GM19455 (cell line): ENCODE results near the gene DUSP18.
A peak's percentile ranks its signal among the peaks of the same experiment; 100 is the strongest.
"Not testable (repeated sequence)": the region's sequence is repeated elsewhere in the genome, so short reads cannot be mapped to it uniquely, and the experiment has no call there.

Source experiments
- ATAC-seq: cut with Tn5 transposase; IDR thresholded peaks from one replicate; pipeline ENCODE4 v1.9.1; 2021; ENCODE audit not compliant: unreplicated experiment

The DUSP18 gene

GRCh38 chr22:30667494-30668385 lies at the start of gene DUSP18:
Gene DUSP18 (minus strand): TSS chr22:30667875. CDS start chr22:30664003, 3,872 bp downstream.
- peak; percentile 83 for ATAC-seq

DNA sequence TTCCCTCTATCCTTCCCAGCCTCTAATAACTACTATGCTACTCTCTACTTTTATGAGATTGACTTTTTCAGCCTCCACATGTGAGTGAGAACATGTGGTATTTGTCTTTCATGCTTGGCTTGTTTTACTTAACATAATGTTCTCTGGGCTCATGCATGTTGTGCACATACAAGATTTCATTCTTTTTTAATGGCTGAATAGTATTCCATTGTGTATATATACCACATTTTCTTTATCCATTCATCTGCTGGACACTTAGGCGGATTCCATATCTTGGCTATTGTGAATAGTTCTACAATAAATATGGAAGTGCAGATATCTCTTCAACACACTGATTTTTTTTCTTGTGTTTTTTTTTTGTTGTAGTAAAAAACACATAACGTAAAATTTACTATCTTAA lies 46.4 kb upstream of the DUSP18 start:
- ATAC-seq, result no peak

GRCh38 chr22:30712094-30712493 lies 44.4 kb upstream of the DUSP18 start:
- ATAC-seq, result no peak

DNA sequence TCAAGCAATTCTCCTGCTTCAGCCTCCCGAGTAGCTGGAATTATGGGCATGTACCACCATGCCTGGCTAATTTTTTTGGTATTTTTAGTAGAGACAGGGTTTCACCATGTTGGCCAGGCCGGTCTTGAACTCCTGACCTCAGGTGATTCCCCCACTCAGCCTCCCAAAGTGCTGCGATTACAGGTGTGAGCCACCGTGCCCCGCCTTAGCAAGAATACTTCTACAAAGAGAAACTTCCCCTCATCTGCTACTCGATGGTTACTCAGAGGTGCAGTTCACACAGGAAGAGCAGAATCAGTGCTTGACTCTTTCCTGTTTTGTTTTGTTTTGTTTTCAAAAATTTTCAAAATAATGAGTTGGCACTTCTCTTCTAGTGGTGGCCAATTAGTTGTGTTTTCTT lies 42.3 kb upstream of the DUSP18 start:
- ATAC-seq, result not testable (repeated sequence)

- ATAC-seq, result no peak
Measured at GRCh38 chr22:30705710-30706651, 38.3 kb upstream of the DUSP18 start.

GRCh38 chr22:30704978-30705377 lies 37.3 kb upstream of the DUSP18 start:
- no peak for ATAC-seq

- no peak for ATAC-seq
Measured at GRCh38 chr22:30702856-30703255, 35.2 kb upstream of the DUSP18 start.

DNA sequence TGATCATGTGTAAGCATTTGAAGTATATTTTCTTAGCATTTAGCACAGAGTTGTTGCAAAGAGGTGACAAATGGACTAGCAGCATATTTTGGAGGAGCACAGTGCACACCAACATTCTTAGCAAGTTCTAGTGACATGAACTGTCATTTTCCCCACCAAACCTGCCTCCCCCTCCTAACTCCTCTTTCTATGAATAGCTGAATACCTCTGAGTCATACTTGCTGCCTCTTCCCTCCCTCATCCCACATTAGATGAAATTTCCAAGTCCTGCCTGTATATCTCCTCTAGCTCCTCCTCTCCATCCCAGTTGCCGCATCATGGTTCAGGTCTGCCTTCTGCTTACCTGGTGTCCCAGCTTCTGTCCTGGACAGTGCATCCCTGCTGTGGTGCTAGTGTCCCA lies 34.2 kb upstream of the DUSP18 start:
- no peak for ATAC-seq

DNA sequence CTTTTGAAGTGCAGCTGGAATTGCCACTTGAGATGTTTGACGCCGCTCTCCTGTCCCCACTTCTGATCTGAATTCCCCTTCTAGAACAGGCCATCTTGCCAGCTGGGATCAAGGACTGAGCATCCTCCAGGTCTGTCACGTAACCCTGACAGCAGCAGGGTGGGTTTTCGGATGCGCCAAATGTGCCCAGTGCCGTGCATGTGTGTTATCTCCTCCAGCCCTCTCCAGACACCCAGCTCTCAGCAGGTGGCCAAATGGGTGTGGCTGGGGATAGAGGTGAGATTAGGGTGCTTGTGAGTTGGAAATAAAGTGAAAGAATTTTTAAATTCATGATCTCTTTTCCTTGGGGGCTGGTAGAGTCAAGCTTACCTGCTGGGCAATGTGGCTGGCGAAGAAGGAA lies 30.3 kb upstream of the DUSP18 start:
- ATAC-seq, result no peak

- no peak for ATAC-seq
Measured at GRCh38 chr22:30695871-30696655, 28.4 kb upstream of the DUSP18 start.

GRCh38 chr22:30695351-30695851 lies 27.7 kb upstream of the DUSP18 start:
- no peak for ATAC-seq

- ATAC-seq, result no peak
Measured at GRCh38 chr22:30694640-30695350, 27.1 kb upstream of the DUSP18 start, which contains the start of gene OSBP2. Gene OSBP2 (plus strand): TSS chr22:30694874. CDS start chr22:30694910, 36 bp downstream.

- ATAC-seq, result no peak
Measured at GRCh38 chr22:30694171-30694639, 26.5 kb upstream of the DUSP18 start.

GRCh38 chr22:30691204-30691603 lies 23.5 kb upstream of the DUSP18 start:
- ATAC-seq, result no peak

DNA sequence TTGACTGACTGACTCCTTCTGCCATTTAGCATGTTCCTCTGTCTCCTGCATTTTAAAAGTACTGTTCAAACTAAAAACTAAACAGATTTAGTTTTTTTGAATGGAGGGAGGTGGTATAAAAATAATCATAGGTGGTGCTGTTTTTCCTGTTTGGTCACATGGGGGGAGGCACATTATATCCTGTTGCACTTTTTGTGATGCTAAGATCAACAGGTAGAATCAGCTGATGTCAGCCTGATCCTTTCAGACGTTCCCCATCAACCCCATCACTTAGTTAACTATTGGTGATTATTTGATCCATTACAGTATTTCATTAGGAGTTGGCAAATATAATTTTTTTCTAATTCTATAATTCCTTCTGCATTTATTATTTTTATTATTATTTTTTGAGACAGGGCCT lies 21.9 kb upstream of the DUSP18 start:
- no peak for ATAC-seq

DNA sequence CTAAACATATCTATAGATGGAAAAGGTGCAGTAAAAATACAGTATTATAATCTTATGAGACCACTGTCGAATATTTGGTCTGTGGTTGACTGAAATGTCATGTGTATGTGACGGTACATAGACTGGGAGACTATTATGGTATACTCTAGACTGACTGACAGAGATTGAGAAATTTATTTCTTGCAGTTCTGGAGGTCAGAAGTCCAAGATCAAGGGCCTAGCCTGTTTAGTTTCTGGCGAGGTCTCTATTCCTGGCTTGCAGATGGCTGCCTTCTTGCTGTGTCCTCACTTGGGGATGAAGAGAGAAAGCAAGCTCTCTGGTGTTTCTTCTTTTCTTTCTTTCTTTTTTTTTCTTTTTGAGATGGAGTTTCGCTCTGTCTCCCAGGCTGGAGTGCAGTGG lies 19.7 kb upstream of the DUSP18 start:
- ATAC-seq, result no peak

DNA sequence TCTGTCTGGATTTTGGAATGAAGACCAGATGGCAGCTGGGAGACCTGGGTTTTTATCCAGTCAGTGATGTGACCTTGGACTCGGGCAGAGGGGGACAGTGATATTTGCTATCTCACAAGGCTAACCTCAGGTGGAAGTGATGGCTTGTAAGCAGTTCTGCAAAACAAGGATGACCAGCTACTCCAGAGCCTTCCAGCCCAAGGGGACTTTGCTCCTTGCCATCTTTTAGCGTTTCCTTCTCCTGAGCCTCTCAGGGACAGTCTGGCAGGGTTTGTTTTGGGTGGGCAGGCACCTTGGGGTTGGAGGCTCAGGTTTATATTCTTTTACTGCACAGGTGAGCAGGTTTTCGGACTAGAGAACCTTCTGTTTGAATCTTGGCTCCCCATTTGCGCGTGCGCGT lies 17.5 kb upstream of the DUSP18 start:
- no peak for ATAC-seq

DNA sequence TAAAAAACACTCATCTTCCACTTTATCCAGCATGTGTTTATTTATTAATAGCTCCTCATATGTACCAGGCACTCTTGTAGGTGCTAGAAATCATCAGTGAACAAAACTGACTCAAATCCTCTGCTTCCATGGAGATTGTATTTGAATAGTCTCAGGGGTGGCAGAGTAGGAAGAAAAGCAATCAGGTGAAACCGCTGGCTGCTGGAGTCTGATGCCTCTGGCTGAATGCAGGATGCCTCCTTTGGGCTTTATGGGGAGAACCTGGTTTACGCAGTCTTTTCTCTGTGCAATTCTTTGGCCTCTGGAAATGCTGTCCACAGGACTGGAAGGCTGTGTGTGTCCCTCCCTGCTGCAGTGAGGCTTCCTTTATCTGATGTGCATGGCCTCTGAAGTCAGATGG lies 14.2 kb upstream of the DUSP18 start:
- ATAC-seq, result no peak

DNA sequence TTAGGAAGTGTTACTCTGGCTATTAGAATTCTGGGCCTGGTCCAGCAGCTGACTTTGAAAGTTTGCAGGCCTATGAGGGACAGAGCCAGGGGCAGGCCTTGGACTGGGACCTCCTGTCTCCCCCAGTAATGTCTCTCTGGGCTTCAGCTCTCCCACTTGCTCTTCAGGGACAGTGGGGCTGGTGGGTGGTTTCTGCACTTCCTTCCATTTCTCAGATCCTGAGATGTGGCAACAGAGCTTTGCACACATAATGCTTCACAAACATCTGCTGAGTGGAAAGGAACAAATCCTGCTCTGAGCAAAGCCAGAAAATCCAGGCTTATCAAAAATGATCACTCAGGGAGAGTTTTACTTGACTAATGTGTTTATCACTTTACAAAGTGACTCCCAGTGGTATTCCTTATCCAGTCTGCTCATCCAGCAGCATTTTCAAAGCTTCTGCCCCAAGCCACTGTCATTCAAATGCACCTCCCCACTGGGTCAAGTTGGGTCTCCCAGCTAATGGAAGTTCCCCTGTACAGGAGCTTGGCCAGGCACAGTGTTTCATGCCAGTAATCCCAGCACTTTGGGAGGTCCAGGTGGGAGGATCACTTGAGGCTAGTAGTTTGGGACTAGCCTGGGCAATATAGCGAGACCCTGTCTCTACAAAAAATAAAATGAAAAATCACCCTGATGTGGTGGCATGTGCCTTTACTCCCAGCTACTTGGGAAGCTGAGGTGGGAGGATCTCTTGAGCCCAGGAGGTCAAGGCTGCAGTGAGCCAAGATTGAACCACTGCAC lies 13.5 kb upstream of the DUSP18 start:
- ATAC-seq, result no peak
